Trophoblast cell (in vitro differentiated cells and primary cell): Measurements from ENCODE around the gene VPS13D.
"Not testable (repeated sequence)": the region's sequence is repeated elsewhere in the genome, so short reads cannot be mapped to it uniquely, and the experiment has no call there.

Experiments
- DNase-seq, 2 donors: peaks; one replicate each; pipeline ENCODE4 v3.0.0-alpha.2; 2016
- H2AFZ ChIP-seq: 2 replicates; pipeline ENCODE4 v1.6.1; 2013; ENCODE audit warnings: low read length, moderate library complexity, mild to moderate bottlenecking; ENCODE audit not compliant: insufficient read depth, poor library complexity
- H2AK5ac ChIP-seq: 2 replicates; pipeline ENCODE4 v1.6.1; 2013; ENCODE audit warnings: mild to moderate bottlenecking, low read length
- H2BK120ac ChIP-seq: 2 replicates; pipeline ENCODE4 v1.6.1; 2013; ENCODE audit warnings: low read length, mild to moderate bottlenecking, moderate library complexity; ENCODE audit not compliant: insufficient read depth, poor library complexity
- H2BK12ac ChIP-seq: 2 replicates; pipeline ENCODE4 v1.6.1; 2013; ENCODE audit warnings: mild to moderate bottlenecking, low read length, moderate library complexity
- H2BK5ac ChIP-seq: 2 replicates; pipeline ENCODE4 v1.6.1; 2013; ENCODE audit warnings: low read length, low read depth, moderate library complexity, mild to moderate bottlenecking; ENCODE audit not compliant: poor library complexity
- H3K14ac ChIP-seq: 2 replicates; pipeline ENCODE4 v1.6.1; 2013; ENCODE audit warnings: mild to moderate bottlenecking, low read length
- H3K18ac ChIP-seq: 2 replicates; pipeline ENCODE4 v1.6.1; 2013; ENCODE audit warnings: mild to moderate bottlenecking, low read length
- H3K23ac ChIP-seq: 2 replicates; pipeline ENCODE4 v1.6.1; 2013; ENCODE audit warnings: low read length
- H3K27ac ChIP-seq: 2 replicates; pipeline ENCODE4 v1.5.1; 2013; ENCODE audit warnings: low read depth, mild to moderate bottlenecking, inconsistent platforms, low read length, moderate library complexity
- H3K27me3 ChIP-seq: 2 replicates; pipeline ENCODE4 v1.6.1; 2013; ENCODE audit warnings: inconsistent platforms, mild to moderate bottlenecking, low read length, moderate library complexity; ENCODE audit not compliant: insufficient read depth
- H3K36me3 ChIP-seq, 2 experiments: 1 replicate in 1 of 2; 2 replicates in 1 of 2; pipeline ENCODE4 v1.6.1; 2013; ENCODE audit warnings: low read length in 2 of 2, mild to moderate bottlenecking in 2 of 2, moderate library complexity in 1 of 2; ENCODE audit not compliant: insufficient read depth in 2 of 2, control insufficient read depth in 1 of 2
- H3K4ac ChIP-seq: 2 replicates; pipeline ENCODE4 v1.6.1; 2013; ENCODE audit warnings: low read depth, mild to moderate bottlenecking, low read length, moderate library complexity
- H3K4me1 ChIP-seq, 2 experiments: 1 replicate in 1 of 2; 2 replicates in 1 of 2; pipeline ENCODE4 v1.6.1; 2013; ENCODE audit warnings: low read length in 2 of 2, mild to moderate bottlenecking in 2 of 2, moderate library complexity in 1 of 2; ENCODE audit not compliant: insufficient read depth in 2 of 2, control insufficient read depth in 1 of 2
- H3K4me2 ChIP-seq: 2 replicates; pipeline ENCODE4 v1.6.1; 2013; ENCODE audit warnings: inconsistent platforms, mild to moderate bottlenecking, low read length, moderate library complexity
- H3K4me3 ChIP-seq: 2 replicates; pipeline ENCODE4 v1.5.1; 2013; ENCODE audit warnings: mild to moderate bottlenecking, low read depth, low read length, inconsistent platforms
- H3K79me1 ChIP-seq: one replicate; pipeline ENCODE4 v1.6.1; 2013; ENCODE audit warnings: low read length
- H3K79me2 ChIP-seq: 2 replicates; pipeline ENCODE4 v1.6.1; 2013; ENCODE audit warnings: low read length, mild to moderate bottlenecking; ENCODE audit not compliant: control insufficient read depth, insufficient read depth, poor library complexity
- H3K9ac ChIP-seq: 2 replicates; pipeline ENCODE4 v1.6.1; 2013; ENCODE audit warnings: mild to moderate bottlenecking, low read length
- H3K9me3 ChIP-seq: 2 replicates; pipeline ENCODE4 v1.6.1; 2013; ENCODE audit warnings: low read depth, mild to moderate bottlenecking, control low read depth, inconsistent platforms, low read length; ENCODE audit not compliant: insufficient read depth
- H4K12ac ChIP-seq: 2 replicates; pipeline ENCODE4 v1.6.1; 2013; ENCODE audit warnings: low read depth, mild to moderate bottlenecking, low read length, moderate library complexity
- H4K8ac ChIP-seq: 2 replicates; pipeline ENCODE4 v1.6.1; 2013; ENCODE audit warnings: low read depth, mild to moderate bottlenecking, low read length, moderate library complexity
- H4K91ac ChIP-seq: one replicate; pipeline ENCODE4 v1.6.1; 2013; ENCODE audit warnings: low read depth, mild to moderate bottlenecking, low read length, moderate library complexity
- WGBS: extraction: QIAGEN DNeasy Blood & Tissue Kit; methylation state at CpG from one replicate; pipeline ENCODE4 v1.1.7; 2013; ENCODE audit warnings: missing lambda C conversion rate; ENCODE audit not compliant: insufficient read length, insufficient coverage; ENCODE audit errors: extremely low coverage; 5-methylcytosine and 5-hydroxymethylcytosine counted together

The VPS13D gene

DNA sequence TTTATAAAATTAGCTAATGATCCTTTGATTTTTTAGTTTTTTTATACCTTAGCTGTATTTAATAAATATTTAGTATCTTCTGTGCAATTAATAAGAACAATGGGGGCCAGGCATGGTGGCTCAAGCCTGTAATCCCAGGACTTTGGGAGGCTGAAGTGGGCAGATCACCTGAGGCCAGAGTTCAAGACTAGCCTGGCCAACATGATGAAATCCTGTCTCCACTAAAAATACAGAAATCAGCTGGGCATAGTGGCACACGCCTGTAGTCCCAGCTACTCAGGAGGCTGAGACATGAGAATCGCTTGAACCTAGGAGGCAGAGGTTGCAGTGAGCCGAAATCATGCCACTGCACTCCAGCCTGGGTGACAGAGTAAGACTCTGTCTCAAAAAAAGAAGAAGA, 241.1 kb downstream of the VPS13D start:
- H3K14ac ChIP-seq: not testable (repeated sequence)

DNA sequence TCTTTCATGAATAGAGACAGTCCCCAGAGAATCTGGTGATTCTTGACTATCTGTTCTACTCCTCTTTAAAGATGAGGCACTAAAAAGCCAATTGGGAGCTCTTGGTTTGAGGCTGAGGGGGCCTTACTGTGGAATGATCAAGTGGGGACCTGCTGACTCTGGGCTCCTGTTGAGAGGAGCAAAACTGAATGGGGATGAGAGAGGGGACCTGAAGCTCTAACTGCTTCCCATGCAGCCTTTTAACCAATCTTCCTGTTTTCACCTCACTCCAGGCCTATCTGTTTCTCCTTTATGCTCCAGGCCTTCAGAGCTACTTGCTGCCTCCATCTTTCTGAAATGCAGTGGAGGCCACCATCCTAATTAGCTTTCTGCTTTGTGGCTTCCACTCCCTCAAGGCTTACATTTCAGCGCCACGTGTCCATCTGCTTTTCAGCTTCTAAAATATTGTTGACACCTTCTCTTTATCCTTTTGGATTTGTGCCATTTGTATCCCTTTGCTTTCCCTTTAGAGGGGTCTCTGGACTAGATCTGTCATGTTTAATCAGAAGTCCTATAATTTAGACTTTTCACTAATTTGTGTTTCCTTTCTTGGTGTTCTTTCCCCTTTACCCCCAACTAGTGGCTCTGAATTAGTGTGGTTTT, 242.4 kb downstream of the VPS13D start:
- Histone ChIP-seq H2BK12ac (no peak overlapping the region), H2BK120ac (no peak overlapping the region), H2AFZ (no peak overlapping the region), H3K9ac (no peak overlapping the region), H2AK5ac (no peak overlapping the region), H2BK5ac (no peak overlapping the region), H4K8ac (no peak overlapping the region), H3K4me2 (no peak overlapping the region), H3K23ac (no peak overlapping the region), H3K36me3 (peaks cover 0 to 4% of the 10 kb centered on the region in 2 experiments), H3K4me1 (no peaks in the 10 kb centered on the region), H3K14ac (no peak overlapping the region), H3K27me3 (no peaks in the 10 kb centered on the region), H3K18ac (no peak overlapping the region), H4K91ac (no peak overlapping the region), H3K4me3 (no peak overlapping the region), H3K27ac (no peak overlapping the region), H4K12ac (no peak overlapping the region), H3K79me2 (no peaks in the 10 kb centered on the region), H3K79me1 (no peaks in the 10 kb centered on the region), H3K9me3 (peaks cover 2% of the 10 kb centered on the region), H3K4ac (no peak overlapping the region)
- DNase-seq: no peak
- WGBS: no CpG with 5 or more reads among the region's 2 CpGs

More for the DNA sequence above, 241.1 kb downstream of the VPS13D start:
- not testable (repeated sequence) for H2BK5ac ChIP-seq, H2BK120ac ChIP-seq, DNase-seq, H4K12ac ChIP-seq, H3K79me1 ChIP-seq, H3K9me3 ChIP-seq, H3K27me3 ChIP-seq, H3K23ac ChIP-seq, H2AK5ac ChIP-seq, H3K4ac ChIP-seq, H2AFZ ChIP-seq, H3K27ac ChIP-seq, H3K4me3 ChIP-seq, H3K4me2 ChIP-seq, H3K9ac ChIP-seq, H4K8ac ChIP-seq, H3K4me1 ChIP-seq, H2BK12ac ChIP-seq, H3K18ac ChIP-seq, H4K91ac ChIP-seq, H3K79me2 ChIP-seq, H3K36me3 ChIP-seq
- no CpG with 5 or more reads among the region's 3 CpGs for WGBS

DNA sequence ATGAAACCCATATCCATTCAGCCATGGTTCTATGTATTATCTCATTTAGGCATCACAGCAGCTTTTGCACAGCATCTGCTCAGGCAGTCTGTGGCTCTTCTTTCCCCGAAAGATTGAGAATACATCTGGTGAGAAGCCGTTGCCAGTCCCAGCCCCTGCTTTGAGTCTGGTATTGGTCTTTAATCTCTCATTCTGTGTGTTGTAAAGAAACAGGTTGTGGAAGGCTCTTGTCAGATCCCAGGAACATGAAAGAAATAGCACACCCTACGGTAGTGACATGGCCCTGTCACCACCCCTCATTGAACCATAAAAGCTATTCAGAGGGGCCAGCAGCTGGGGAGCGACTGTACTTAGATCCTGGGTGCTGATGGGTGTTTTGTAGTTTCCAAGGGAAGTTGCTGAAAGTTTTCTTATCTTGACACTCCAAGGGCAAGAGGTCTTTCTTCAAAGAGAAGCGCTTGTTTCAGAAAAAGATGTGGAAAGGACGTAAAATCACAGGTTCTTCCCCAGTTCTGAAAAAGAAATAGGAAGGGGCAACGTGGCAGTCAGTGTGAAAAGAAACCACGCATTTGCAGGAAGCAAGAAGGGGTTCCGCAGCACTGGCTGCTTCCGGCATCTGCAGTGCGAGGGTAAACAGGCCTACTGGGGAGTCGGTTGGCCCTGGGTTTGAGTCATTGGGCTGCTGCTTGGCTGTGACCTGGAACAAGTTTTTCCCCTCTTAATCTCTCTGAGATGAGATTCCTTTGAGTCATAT, 243.1 kb downstream of the VPS13D start:
- H3K4me2 ChIP-seq: no peak overlapping the region
- H3K4ac ChIP-seq: no peak overlapping the region
- no peak overlapping the region for H3K23ac ChIP-seq
- H2AK5ac ChIP-seq: no peak overlapping the region
- DNase-seq: no peak
- no peaks in the 10 kb centered on the region for H3K79me2 ChIP-seq
- no peak overlapping the region for H4K8ac ChIP-seq
- peaks cover 0 to 4% of the 10 kb centered on the region in 2 experiments for H3K36me3 ChIP-seq
- no peak overlapping the region for H4K12ac ChIP-seq
- H3K9ac ChIP-seq: no peak overlapping the region
- H4K91ac ChIP-seq: no peak overlapping the region
- no peak overlapping the region for H3K18ac ChIP-seq
- no peak overlapping the region for H3K14ac ChIP-seq
- H3K9me3 ChIP-seq: peaks cover 2% of the 10 kb centered on the region
- H2BK120ac ChIP-seq: no peak overlapping the region
- WGBS: no CpG with 5 or more reads among the region's 12 CpGs
- H3K79me1 ChIP-seq: no peaks in the 10 kb centered on the region
- H3K4me1 ChIP-seq: no peaks in the 10 kb centered on the region
- no peak overlapping the region for H3K4me3 ChIP-seq
- H2BK12ac ChIP-seq: no peak overlapping the region
- no peak overlapping the region for H2BK5ac ChIP-seq
- H2AFZ ChIP-seq: no peak overlapping the region
- no peak overlapping the region for H3K27ac ChIP-seq
- no peaks in the 10 kb centered on the region for H3K27me3 ChIP-seq

DNA sequence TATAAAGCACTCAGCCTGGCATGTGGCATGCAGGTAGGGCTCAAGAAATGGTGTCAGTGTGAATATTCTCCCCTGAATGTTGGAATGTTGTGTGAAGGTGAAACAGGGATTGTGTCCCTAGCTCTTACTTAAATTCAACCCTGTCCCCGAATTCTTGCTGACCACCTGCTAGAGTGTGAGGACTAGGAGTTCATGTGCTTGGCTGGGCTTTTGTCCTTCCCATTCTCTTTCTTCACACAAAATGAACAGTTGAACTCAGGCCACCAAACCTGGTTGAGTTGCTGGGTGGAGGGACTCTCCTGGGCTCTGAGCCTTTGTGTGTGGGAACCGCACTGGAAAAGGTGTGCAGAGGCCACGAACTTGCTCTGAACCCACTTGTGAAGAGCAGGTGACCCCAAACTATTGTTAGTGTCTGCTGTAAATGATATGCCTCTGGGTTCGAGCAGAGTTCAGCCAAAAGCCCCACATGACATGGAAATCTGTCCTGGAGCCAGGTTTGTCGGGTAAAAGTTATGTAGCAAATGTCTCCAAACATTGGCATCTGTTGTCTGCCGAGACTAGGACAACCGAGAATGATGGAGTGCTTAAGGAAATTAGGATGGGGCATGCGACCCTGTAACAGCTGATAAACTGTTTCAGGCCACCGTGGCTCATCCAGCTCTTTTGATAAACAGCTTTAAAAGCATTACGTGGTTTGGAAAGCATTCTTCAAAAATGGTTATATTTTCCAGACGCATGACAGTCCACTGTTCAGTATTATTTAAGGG, 243.9 kb downstream of the VPS13D start:
- Histone ChIP-seq H2BK12ac (no peak overlapping the region), H3K27ac (no peak overlapping the region)
- no peak for DNase-seq

More for the DNA sequence above, 243.9 kb downstream of the VPS13D start:
- no peak overlapping the region for H3K14ac ChIP-seq
- H3K9ac ChIP-seq: no peak overlapping the region
- H3K4ac ChIP-seq: no peak overlapping the region
- no peak overlapping the region for H2AFZ ChIP-seq
- H4K91ac ChIP-seq: no peak overlapping the region
- no CpG with 5 or more reads among the region's 11 CpGs for WGBS
- H3K36me3 ChIP-seq: peaks cover 0 to 6% of the 10 kb centered on the region in 2 experiments
- no peak overlapping the region for H3K23ac ChIP-seq
- H3K9me3 ChIP-seq: peaks cover 2% of the 10 kb centered on the region
- H2AK5ac ChIP-seq: no peak overlapping the region
- H3K4me3 ChIP-seq: no peak overlapping the region
- no peak overlapping the region for H2BK120ac ChIP-seq
- no peaks in the 10 kb centered on the region for H3K27me3 ChIP-seq
- H3K79me1 ChIP-seq: no peaks in the 10 kb centered on the region
- no peak overlapping the region for H4K8ac ChIP-seq
- no peak overlapping the region for H2BK5ac ChIP-seq
- no peak overlapping the region for H4K12ac ChIP-seq
- no peak overlapping the region for H3K18ac ChIP-seq
- H3K79me2 ChIP-seq: no peaks in the 10 kb centered on the region
- peaks cover 0 to 3% of the 10 kb centered on the region in 2 experiments for H3K4me1 ChIP-seq
- no peak overlapping the region for H3K4me2 ChIP-seq
